Skeletal muscle satellite cell (primary cell): Measurements from ENCODE around the gene GNAI1.

Experiments used
- H3K27me3 ChIP-seq: 2 replicates; pipeline ENCODE4 v1.7.0; 2013; ENCODE audit warnings: low read length; ENCODE audit not compliant: control insufficient read depth, insufficient read depth
- H3K36me3 ChIP-seq: 2 replicates; pipeline ENCODE4 v1.7.0; 2013; ENCODE audit warnings: mild to moderate bottlenecking, control low read depth, low read length; ENCODE audit not compliant: insufficient read depth
- H3K4me1 ChIP-seq: 2 replicates; pipeline ENCODE4 v1.7.0; 2013; ENCODE audit warnings: low read length; ENCODE audit not compliant: control insufficient read depth, insufficient read depth
- H3K4me2 ChIP-seq: 2 replicates; pipeline ENCODE4 v1.7.0; 2013; ENCODE audit warnings: mild to moderate bottlenecking, low read length
- H3K4me3 ChIP-seq: 2 replicates; pipeline ENCODE4 v1.7.0; 2013; ENCODE audit warnings: low read length
- H3K9ac ChIP-seq: 2 replicates; pipeline ENCODE4 v1.7.0; 2013; ENCODE audit warnings: mild to moderate bottlenecking, low read depth, low read length, moderate library complexity
- H3K9me3 ChIP-seq: replicated peaks from 2 replicates; pipeline ENCODE4 v1.7.0; 2013; ENCODE audit warnings: mild to moderate bottlenecking, control low read depth, low read length

The GNAI1 gene

GRCh38 chr7:80170445-80170844 lies 35.8 kb downstream of the GNAI1 start:
- no peaks in the 10 kb centered on the region for H3K27me3 ChIP-seq
- H3K4me1 ChIP-seq, result no peaks in the 10 kb centered on the region
- H3K9ac ChIP-seq, result no peak overlapping the region
- H3K9me3 ChIP-seq, result peaks cover 6% of the 10 kb centered on the region
- no peak overlapping the region for H3K4me3 ChIP-seq
- H3K36me3 ChIP-seq, result no peaks in the 10 kb centered on the region
- no peak overlapping the region for H3K4me2 ChIP-seq

GRCh38 chr7:80172387-80172786 lies 37.8 kb downstream of the GNAI1 start:
- Histone ChIP-seq H3K9ac (no peak overlapping the region), H3K4me2 (no peak overlapping the region), H3K4me1 (no peaks in the 10 kb centered on the region), H3K36me3 (no peaks in the 10 kb centered on the region), H3K4me3 (no peak overlapping the region), H3K9me3 (peaks cover 6% of the 10 kb centered on the region), H3K27me3 (no peaks in the 10 kb centered on the region)

GRCh38 chr7:80175744-80176143 lies 41.1 kb downstream of the GNAI1 start:
- Histone ChIP-seq H3K4me1 (peaks cover 7% of the 10 kb centered on the region), H3K4me2 (no peak overlapping the region), H3K4me3 (no peak overlapping the region), H3K27me3 (no peaks in the 10 kb centered on the region), H3K9me3 (peaks cover 6% of the 10 kb centered on the region), H3K9ac (no peak overlapping the region), H3K36me3 (no peaks in the 10 kb centered on the region)

GRCh38 chr7:80181411-80181810 lies 46.8 kb downstream of the GNAI1 start:
- H3K4me2 ChIP-seq, result no peak overlapping the region
- H3K9me3 ChIP-seq, result no peaks in the 10 kb centered on the region
- H3K4me3 ChIP-seq, result no peak overlapping the region
- H3K4me1 ChIP-seq, result peaks cover 7% of the 10 kb centered on the region
- H3K9ac ChIP-seq, result no peak overlapping the region
- H3K27me3 ChIP-seq, result no peaks in the 10 kb centered on the region
- no peaks in the 10 kb centered on the region for H3K36me3 ChIP-seq

- Histone ChIP-seq H3K27me3 (no peaks in the 10 kb centered on the region), H3K36me3 (no peaks in the 10 kb centered on the region), H3K4me2 (no peak overlapping the region), H3K4me1 (peaks cover 11% of the 10 kb centered on the region), H3K4me3 (no peak overlapping the region), H3K9me3 (no peaks in the 10 kb centered on the region), H3K9ac (no peak overlapping the region)
Measured at GRCh38 chr7:80182630-80183276, 48.1 kb downstream of the GNAI1 start.

- Histone ChIP-seq H3K4me1 (peaks cover 5% of the 10 kb centered on the region), H3K4me2 (no peak overlapping the region), H3K4me3 (no peak overlapping the region)
Measured at GRCh38 chr7:80183351-80183750, 48.7 kb downstream of the GNAI1 start.

GRCh38 chr7:80183900-80184685 lies 49.5 kb downstream of the GNAI1 start:
- Histone ChIP-seq H3K4me1 (peaks cover 4% of the 10 kb centered on the region), H3K4me2 (no peak overlapping the region), H3K9me3 (no peaks in the 10 kb centered on the region), H3K9ac (no peak overlapping the region), H3K27me3 (no peaks in the 10 kb centered on the region), H3K36me3 (no peaks in the 10 kb centered on the region), H3K4me3 (no peak overlapping the region)

More at GRCh38 chr7:80183351-80183750, 48.7 kb downstream of the GNAI1 start:
- Histone ChIP-seq H3K36me3 (no peaks in the 10 kb centered on the region), H3K9me3 (no peaks in the 10 kb centered on the region), H3K27me3 (no peaks in the 10 kb centered on the region), H3K9ac (no peak overlapping the region)

- H3K36me3 ChIP-seq, result no peaks in the 10 kb centered on the region
- no peak overlapping the region for H3K4me2 ChIP-seq
- no peak overlapping the region for H3K4me3 ChIP-seq
- peaks cover 4% of the 10 kb centered on the region for H3K4me1 ChIP-seq
- H3K9ac ChIP-seq, result no peak overlapping the region
- no peaks in the 10 kb centered on the region for H3K9me3 ChIP-seq
- H3K27me3 ChIP-seq, result no peaks in the 10 kb centered on the region
Measured at GRCh38 chr7:80184693-80185092, 50.1 kb downstream of the GNAI1 start.

- Histone ChIP-seq H3K4me1 (peaks cover 4% of the 10 kb centered on the region), H3K27me3 (no peaks in the 10 kb centered on the region), H3K4me2 (no peak overlapping the region), H3K9me3 (no peaks in the 10 kb centered on the region), H3K36me3 (no peaks in the 10 kb centered on the region), H3K9ac (no peak overlapping the region), H3K4me3 (no peak overlapping the region)
Measured at GRCh38 chr7:80185571-80185970, 50.9 kb downstream of the GNAI1 start.

- Histone ChIP-seq H3K9me3 (no peaks in the 10 kb centered on the region), H3K36me3 (no peaks in the 10 kb centered on the region), H3K9ac (no peak overlapping the region), H3K4me3 (no peak overlapping the region), H3K4me1 (peaks cover 4% of the 10 kb centered on the region), H3K4me2 (no peak overlapping the region), H3K27me3 (no peaks in the 10 kb centered on the region)
Measured at GRCh38 chr7:80186721-80187120, 52.1 kb downstream of the GNAI1 start.

GRCh38 chr7:80187279-80187678 lies 52.6 kb downstream of the GNAI1 start:
- Histone ChIP-seq H3K36me3 (no peaks in the 10 kb centered on the region), H3K4me2 (no peak overlapping the region), H3K27me3 (no peaks in the 10 kb centered on the region), H3K4me3 (no peak overlapping the region), H3K9me3 (no peaks in the 10 kb centered on the region), H3K9ac (no peak overlapping the region), H3K4me1 (peaks cover 4% of the 10 kb centered on the region)

GRCh38 chr7:80187727-80188126 lies 53.1 kb downstream of the GNAI1 start:
- no peak overlapping the region for H3K4me2 ChIP-seq
- no peaks in the 10 kb centered on the region for H3K27me3 ChIP-seq
- no peak overlapping the region for H3K4me3 ChIP-seq
- H3K4me1 ChIP-seq, result peaks cover 4% of the 10 kb centered on the region
- H3K36me3 ChIP-seq, result no peaks in the 10 kb centered on the region
- no peaks in the 10 kb centered on the region for H3K9me3 ChIP-seq
- H3K9ac ChIP-seq, result no peak overlapping the region
